Gastrocnemius medialis (tissue), 4 donors: ENCODE measurements around the gene MAD1L1.

ENCODE experiments used
- POLR2A ChIP-seq, 2 donors: fragments of 450-650 bp; IDR thresholded peaks; one replicate each; pipeline ENCODE4 v1.6.1; 2017; ENCODE audit warnings: antibody characterized with exemption in 2 of 2, mild to moderate bottlenecking in 2 of 2, moderate library complexity in 2 of 2
- TF ChIP-seq, protein P1 (sequence below), 5 experiments: fragments of 450-650 bp in 3 of 5; fragments of 200-600 bp in 2 of 5; sonication (generic) in 2 of 5; IDR thresholded peaks in 4 of 5; conservative IDR thresholded peaks in 1 of 5; 1 replicate in 4 of 5; 2 replicates in 1 of 5; pipeline ENCODE4 v1.5.1; 2016 to 2019; ENCODE audit warnings: antibody characterized with exemption in 5 of 5, mild to moderate bottlenecking in 3 of 5, moderate library complexity in 3 of 5

DNA sequence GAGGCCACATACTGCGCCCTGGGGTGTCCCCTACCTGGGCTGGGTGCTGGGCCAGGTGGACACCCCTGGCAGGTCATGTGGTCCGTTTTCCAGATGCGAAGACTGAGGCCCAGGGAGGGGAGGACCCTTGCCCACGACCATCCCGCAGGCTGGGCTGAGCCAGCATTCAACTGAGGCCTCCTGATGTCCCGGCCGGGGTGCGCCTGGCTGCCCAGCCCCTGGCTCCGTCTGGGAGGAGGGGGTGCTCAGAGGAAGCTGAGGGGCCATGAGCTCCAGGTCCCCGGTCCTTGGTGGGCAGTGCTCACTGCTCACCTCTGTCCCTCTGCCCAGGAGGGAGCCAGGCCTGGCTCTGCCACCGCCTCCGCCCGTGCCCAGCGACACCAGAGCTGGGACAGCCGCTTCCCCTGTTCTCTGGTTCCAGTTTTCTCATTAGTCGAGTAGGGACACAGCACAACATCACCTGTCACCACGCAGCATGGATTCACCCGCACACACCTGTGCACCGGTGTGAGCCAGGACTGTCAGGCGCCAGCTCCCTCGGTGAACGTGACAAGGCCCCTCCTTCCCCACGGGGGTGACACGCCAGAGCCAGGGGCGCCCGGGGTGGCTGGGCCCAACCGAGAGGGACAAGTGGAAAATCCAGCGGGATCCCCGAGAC lies 423.0 kb downstream of the MAD1L1 start:
- TF ChIP-seq, protein P1, sequence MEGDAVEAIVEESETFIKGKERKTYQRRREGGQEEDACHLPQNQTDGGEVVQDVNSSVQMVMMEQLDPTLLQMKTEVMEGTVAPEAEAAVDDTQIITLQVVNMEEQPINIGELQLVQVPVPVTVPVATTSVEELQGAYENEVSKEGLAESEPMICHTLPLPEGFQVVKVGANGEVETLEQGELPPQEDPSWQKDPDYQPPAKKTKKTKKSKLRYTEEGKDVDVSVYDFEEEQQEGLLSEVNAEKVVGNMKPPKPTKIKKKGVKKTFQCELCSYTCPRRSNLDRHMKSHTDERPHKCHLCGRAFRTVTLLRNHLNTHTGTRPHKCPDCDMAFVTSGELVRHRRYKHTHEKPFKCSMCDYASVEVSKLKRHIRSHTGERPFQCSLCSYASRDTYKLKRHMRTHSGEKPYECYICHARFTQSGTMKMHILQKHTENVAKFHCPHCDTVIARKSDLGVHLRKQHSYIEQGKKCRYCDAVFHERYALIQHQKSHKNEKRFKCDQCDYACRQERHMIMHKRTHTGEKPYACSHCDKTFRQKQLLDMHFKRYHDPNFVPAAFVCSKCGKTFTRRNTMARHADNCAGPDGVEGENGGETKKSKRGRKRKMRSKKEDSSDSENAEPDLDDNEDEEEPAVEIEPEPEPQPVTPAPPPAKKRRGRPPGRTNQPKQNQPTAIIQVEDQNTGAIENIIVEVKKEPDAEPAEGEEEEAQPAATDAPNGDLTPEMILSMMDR (IDR thresholded peaks at IDR 0.05 in 4 of 5, conservative IDR thresholded peaks at IDR 0.05 in 1 of 5): no peak
- TF ChIP-seq POLR2A (IDR thresholded peaks at IDR 0.05): no peak
